Measurements from ENCODE around the gene RAVER1.
"Not testable (repeated sequence)": the region's sequence is repeated elsewhere in the genome, so short reads cannot be mapped to it uniquely, and the experiment has no call there.

Gene RAVER1

GRCh38 chr19:10289836-10290356 is 43.4 kb downstream of the RAVER1 start, which contains the start of gene ICAM5:
TSS of gene ICAM5 (plus strand) at chr19:10289952. CDS start at chr19:10290044, 92 bp downstream.
- DNase-seq, result peak; percentile 41

DNA sequence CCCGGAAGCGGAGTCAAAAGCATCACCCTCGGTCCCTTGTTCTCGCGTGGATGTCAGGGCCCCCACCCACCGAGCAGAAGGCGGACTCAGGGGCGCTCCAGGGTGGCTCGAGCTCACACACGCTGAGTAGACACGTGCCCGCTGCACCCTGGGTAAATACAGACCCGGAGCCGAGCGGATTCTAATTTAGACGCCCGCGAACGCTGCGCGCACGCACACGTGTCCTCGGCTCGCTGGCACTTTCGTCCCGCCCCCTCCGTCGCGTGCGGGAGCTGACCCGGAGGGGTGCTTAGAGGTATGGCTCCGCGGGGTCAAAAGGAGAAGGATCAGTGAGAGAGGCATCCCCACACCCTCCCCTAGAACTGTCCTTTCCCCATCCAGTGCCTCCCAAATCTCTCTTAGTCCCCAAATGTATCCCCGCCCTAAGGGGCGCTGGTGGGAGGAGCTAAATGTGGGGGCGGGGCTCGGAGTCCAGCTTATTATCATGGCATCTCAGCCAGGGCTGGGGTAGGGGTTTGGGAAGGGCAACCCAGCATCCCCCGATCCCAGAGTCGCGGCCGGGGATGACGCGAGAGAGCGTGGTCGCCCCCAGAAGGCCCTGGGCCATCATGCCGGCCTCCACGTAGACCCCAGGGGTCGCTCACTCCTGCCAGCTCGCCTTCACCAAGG is 44.0 kb downstream of the RAVER1 start:
- DNase-seq, result peak; percentile 72

GRCh38 chr19:10288662-10289166 is 44.6 kb downstream of the RAVER1 start:
- peak; percentile 53 for DNase-seq

- DNase-seq, result peak; percentile 54
These were observed 46.3 kb downstream of the RAVER1 start, which contains the start of gene ICAM4 for GRCh38 chr19:10286803-10287737. TSS of gene ICAM4 (plus strand) at chr19:10286955. CDS start at chr19:10287013, 58 bp downstream.

GRCh38 chr19:10285393-10285792 is 47.9 kb downstream of the RAVER1 start:
- DNase-seq, result no peak

- no peak for DNase-seq
These were observed 48.4 kb downstream of the RAVER1 start for GRCh38 chr19:10284960-10285278.

GRCh38 chr19:10284065-10284959 is 49.0 kb downstream of the RAVER1 start:
- no peak for DNase-seq

- DNase-seq, result no peak
These were observed 49.8 kb downstream of the RAVER1 start for GRCh38 chr19:10283301-10284064.

- DNase-seq, result not testable (repeated sequence)
These were observed 51.3 kb downstream of the RAVER1 start for GRCh38 chr19:10282043-10282442.

- DNase-seq, result no peak
These were observed 53.4 kb downstream of the RAVER1 start for GRCh38 chr19:10279737-10280442.

- DNase-seq, result no peak
These were observed 54.4 kb downstream of the RAVER1 start for GRCh38 chr19:10278935-10279334.

GRCh38 chr19:10277795-10278589 is 55.3 kb downstream of the RAVER1 start:
- DNase-seq, result no peak

DNA sequence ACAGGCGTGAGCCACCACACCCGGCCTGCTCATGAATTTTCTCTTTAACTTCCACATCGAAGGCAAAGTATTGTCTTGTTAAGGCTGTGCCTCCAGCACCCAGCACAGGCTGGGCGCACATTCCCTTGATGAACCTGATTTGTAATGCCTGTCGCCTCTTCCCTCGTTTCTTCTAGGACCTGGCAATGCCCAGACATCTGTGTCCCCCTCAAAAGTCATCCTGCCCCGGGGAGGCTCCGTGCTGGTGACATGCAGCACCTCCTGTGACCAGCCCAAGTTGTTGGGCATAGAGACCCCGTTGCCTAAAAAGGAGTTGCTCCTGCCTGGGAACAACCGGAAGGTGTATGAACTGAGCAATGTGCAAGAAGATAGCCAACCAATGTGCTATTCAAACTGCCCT is 58.7 kb downstream of the RAVER1 start:
- DNase-seq, result no peak

DNA sequence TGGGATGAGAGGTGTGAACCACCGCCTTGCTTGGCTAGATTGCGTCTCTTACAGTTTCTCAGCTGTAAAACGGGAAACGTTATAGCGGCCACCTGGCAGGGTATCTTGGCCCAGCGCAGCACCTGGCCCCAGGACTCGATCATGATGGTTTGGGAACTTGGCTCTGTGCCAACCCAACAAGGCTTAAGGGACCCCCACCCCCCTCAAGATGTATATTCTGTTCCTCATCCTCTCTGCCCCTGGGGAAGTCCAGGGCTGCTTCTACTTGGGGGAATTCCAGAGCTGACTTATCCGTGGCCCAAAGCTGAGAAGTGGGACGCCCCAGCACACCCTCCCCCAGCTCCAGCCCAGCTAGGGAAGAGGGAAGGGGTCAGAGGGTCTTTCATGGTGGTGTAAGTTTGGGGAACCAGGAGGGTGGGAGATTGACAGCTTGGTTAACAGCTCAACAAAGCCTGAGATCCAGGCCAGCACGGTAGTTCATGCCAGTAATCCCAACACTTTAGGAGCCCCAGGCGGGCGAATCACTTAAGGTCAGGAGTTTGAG is 61.7 kb downstream of the RAVER1 start:
- DNase-seq, result peak; percentile 75

DNA sequence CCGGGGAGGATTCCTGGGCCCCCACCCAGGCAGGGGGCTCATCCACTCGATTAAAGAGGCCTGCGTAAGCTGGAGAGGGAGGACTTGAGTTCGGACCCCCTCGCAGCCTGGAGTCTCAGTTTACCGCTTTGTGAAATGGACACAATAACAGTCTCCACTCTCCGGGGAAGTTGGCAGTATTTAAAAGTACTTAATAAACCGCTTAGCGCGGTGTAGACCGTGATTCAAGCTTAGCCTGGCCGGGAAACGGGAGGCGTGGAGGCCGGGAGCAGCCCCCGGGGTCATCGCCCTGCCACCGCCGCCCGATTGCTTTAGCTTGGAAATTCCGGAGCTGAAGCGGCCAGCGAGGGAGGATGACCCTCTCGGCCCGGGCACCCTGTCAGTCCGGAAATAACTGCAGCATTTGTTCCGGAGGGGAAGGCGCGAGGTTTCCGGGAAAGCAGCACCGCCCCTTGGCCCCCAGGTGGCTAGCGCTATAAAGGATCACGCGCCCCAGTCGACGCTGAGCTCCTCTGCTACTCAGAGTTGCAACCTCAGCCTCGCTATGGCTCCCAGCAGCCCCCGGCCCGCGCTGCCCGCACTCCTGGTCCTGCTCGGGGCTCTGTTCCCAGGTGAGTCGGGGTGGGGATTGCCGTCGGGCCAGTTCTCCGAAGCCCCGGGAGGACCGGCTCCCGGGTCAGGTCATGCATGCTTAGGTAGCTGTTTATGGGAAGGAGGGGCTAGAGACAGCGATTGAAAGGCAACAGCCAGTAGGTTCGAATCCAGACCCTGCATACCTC is 62.5 kb downstream of the RAVER1 start, which contains the start of gene ICAM1:
Gene ICAM1 (plus strand): TSS at position 505 of the 779 bp plus-strand sequence. CDS start 40 bp downstream, at position 545.
- peak; percentile 88 for DNase-seq

- DNase-seq, result peak; percentile 81
These were observed 63.1 kb downstream of the RAVER1 start for GRCh38 chr19:10270180-10270615.

DNA sequence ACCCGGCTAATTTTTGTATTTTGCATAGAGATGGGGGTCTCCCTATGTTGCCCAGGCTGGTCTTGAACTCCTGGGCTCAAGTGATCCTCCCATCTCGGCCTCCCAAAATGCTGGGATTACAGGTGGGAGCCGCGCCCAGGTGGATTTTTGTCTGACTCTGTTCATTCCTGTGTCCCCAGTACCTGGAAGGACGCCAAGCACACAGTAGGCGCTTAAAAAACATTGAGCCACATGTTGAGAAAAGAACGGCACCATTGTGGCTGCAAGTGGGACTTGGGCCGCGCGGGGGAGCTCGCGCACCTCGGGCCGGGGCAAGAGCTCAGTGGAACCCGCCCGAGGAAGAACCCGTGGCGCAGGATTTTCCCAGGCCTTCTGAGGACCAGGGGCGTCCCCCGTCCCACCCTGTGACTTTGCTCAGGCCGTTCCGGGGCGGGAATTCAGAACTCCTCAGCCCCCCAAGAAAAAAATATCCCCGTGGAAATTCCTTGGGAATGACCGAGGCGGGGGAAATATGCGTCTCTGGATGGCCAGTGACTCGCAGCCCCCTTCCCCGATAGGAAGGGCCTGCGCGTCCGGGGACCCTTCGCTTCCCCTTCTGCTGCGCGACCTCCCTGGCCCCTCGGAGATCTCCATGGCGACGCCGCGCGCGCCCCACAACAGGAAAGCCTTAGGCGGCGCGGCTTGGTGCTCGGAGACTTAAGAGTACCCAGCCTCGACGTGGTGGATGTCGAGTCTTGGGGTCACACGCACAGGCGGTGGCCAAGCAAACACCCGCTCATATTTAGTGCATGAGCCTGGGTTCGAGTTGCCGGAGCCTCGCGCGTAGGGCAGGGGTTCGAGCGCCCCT is 63.8 kb downstream of the RAVER1 start:
- DNase-seq, result peak; percentile 92

DNA sequence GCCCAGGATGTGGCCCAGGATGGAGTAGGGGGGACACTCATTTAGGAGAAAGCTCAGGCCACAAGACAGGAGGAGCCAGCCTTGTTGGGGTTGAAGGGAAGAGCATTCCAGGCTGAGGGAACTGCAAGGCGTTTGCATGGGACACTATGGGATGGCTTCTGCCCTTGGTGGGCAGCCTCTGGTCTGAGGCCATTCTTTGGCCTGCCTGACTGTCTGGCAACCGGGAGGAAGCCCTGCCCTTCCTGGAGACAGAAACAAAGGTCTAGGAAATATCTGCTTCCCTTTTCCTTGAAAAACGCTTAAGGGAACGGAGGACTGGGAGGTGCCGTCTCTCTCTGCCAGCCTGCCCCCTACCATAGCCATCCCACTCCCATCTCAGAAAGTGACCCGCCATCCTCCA is 65.3 kb downstream of the RAVER1 start:
- DNase-seq, result no peak

All from CD4-positive, alpha-beta T cell treated with Interleukin-10 for 1 hour (primary cell).